DND-41 (cell line): ENCODE measurements around the gene GMPPA.

ENCODE experiments used
- EZH2 ChIP-seq: IDR thresholded peaks from 3 replicates; pipeline ENCODE4 v1.6.1; 2012; ENCODE audit warnings: borderline replicate concordance, low read depth, mild to moderate bottlenecking, moderate library complexity, low read length, inconsistent platforms; ENCODE audit not compliant: severe bottlenecking
- TF ChIP-seq, protein P1 (sequence below): IDR thresholded peaks from 2 replicates; pipeline ENCODE4 v1.5.1; 2012; ENCODE audit warnings: borderline replicate concordance, low read length, moderate library complexity, mild to moderate bottlenecking; ENCODE audit not compliant: poor library complexity, severe bottlenecking; ENCODE audit errors: extremely low read depth

DNA sequence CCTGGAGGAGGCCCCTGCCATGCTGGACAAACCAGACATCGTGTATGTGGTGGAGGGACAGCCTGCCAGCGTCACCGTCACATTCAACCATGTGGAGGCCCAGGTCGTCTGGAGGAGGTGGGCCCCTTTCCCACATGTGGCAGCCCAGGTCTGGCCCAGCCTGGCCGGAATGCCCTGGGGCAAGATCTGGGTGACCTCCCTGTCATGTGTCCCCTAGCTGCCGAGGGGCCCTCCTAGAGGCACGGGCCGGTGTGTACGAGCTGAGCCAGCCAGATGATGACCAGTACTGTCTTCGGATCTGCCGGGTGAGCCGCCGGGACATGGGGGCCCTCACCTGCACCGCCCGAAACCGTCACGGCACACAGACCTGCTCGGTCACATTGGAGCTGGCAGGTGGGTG is 25.2 kb upstream of the GMPPA start:
- TF ChIP-seq, protein P1, sequence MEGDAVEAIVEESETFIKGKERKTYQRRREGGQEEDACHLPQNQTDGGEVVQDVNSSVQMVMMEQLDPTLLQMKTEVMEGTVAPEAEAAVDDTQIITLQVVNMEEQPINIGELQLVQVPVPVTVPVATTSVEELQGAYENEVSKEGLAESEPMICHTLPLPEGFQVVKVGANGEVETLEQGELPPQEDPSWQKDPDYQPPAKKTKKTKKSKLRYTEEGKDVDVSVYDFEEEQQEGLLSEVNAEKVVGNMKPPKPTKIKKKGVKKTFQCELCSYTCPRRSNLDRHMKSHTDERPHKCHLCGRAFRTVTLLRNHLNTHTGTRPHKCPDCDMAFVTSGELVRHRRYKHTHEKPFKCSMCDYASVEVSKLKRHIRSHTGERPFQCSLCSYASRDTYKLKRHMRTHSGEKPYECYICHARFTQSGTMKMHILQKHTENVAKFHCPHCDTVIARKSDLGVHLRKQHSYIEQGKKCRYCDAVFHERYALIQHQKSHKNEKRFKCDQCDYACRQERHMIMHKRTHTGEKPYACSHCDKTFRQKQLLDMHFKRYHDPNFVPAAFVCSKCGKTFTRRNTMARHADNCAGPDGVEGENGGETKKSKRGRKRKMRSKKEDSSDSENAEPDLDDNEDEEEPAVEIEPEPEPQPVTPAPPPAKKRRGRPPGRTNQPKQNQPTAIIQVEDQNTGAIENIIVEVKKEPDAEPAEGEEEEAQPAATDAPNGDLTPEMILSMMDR: no peak
- no peak for TF ChIP-seq EZH2
